HG03558 (cell line): Measurements from ENCODE around the gene NRG3.
"Not testable (repeated sequence)": the region's sequence is repeated elsewhere in the genome, so short reads cannot be mapped to it uniquely, and the experiment has no call there.

ENCODE experiments used
- ATAC-seq: cut with Tn5 transposase; IDR thresholded peaks from one replicate; pipeline ENCODE4 v1.9.1; 2021; ENCODE audit warnings: moderate number of reproducible peaks; ENCODE audit not compliant: unreplicated experiment; ENCODE audit errors: extremely low read depth

Gene NRG3

GRCh38 chr10:82625512-82626189, 750.7 kb downstream of the NRG3 start:
- no peak for ATAC-seq

- no peak for ATAC-seq
Observed at GRCh38 chr10:82628373-82628772, 753.4 kb downstream of the NRG3 start.

GRCh38 chr10:82643076-82643475, 768.1 kb downstream of the NRG3 start:
- ATAC-seq: no peak

GRCh38 chr10:82643601-82644000, 768.6 kb downstream of the NRG3 start:
- no peak for ATAC-seq

- ATAC-seq: no peak
Observed at GRCh38 chr10:82645221-82645620, 770.2 kb downstream of the NRG3 start.

- ATAC-seq: no peak
Observed at GRCh38 chr10:82653244-82654155, 778.5 kb downstream of the NRG3 start.

GRCh38 chr10:82660205-82660604, 785.2 kb downstream of the NRG3 start:
- ATAC-seq: no peak

- ATAC-seq: no peak
Observed at GRCh38 chr10:82660986-82661385, 786.0 kb downstream of the NRG3 start.

- no peak for ATAC-seq
Observed at GRCh38 chr10:82661701-82662100, 786.7 kb downstream of the NRG3 start.

GRCh38 chr10:82668221-82668895, 793.4 kb downstream of the NRG3 start:
- ATAC-seq: no peak

GRCh38 chr10:82674036-82674435, 799.0 kb downstream of the NRG3 start:
- no peak for ATAC-seq

- ATAC-seq: not testable (repeated sequence)
Observed at GRCh38 chr10:82677932-82678331, 802.9 kb downstream of the NRG3 start.

GRCh38 chr10:82678451-82678850, 803.5 kb downstream of the NRG3 start:
- not testable (repeated sequence) for ATAC-seq

GRCh38 chr10:82680608-82681007, 805.6 kb downstream of the NRG3 start:
- ATAC-seq: no peak

- no peak for ATAC-seq
Observed at GRCh38 chr10:82683945-82684344, 809.0 kb downstream of the NRG3 start.

- ATAC-seq: no peak
Observed at GRCh38 chr10:82685087-82685486, 810.1 kb downstream of the NRG3 start.

GRCh38 chr10:82691211-82691610, 816.2 kb downstream of the NRG3 start:
- no peak for ATAC-seq

GRCh38 chr10:82692458-82692857, 817.5 kb downstream of the NRG3 start:
- ATAC-seq: no peak

- ATAC-seq: no peak
Observed at GRCh38 chr10:82721831-82722230, 846.8 kb downstream of the NRG3 start.

- no peak for ATAC-seq
Observed at GRCh38 chr10:82722273-82722672, 847.3 kb downstream of the NRG3 start.

- no peak for ATAC-seq
Observed at GRCh38 chr10:82736305-82736704, 861.3 kb downstream of the NRG3 start.
